Measurements from ENCODE around the gene ASPRV1. TPM values are rescaled to one million over a fixed set of nuclear protein-coding genes. Genes with fewer than 3 reads are reported as not detected.

The ASPRV1 gene
- total and polyA plus RNA-seq, 3 donors from 2014 or later: 3.5 to 9.2 (median 8.2) TPM

- Histone ChIP-seq H3K4me3 (no peak overlapping the region), H3K27ac (no peak overlapping the region), H3K36me3 (ENCODE audit: low read depth, missing control alignments) (no peaks in the 10 kb centered on the region), H3K27me3 (no peaks in the 10 kb centered on the region), H3K9me3 (no peaks in the 10 kb centered on the region), H3K4me1 (no peaks in the 10 kb centered on the region)
- DNase-seq: no peak
- TF ChIP-seq POLR2A (IDR thresholded peaks at IDR 0.05): no peak
- TF ChIP-seq, protein P1, sequence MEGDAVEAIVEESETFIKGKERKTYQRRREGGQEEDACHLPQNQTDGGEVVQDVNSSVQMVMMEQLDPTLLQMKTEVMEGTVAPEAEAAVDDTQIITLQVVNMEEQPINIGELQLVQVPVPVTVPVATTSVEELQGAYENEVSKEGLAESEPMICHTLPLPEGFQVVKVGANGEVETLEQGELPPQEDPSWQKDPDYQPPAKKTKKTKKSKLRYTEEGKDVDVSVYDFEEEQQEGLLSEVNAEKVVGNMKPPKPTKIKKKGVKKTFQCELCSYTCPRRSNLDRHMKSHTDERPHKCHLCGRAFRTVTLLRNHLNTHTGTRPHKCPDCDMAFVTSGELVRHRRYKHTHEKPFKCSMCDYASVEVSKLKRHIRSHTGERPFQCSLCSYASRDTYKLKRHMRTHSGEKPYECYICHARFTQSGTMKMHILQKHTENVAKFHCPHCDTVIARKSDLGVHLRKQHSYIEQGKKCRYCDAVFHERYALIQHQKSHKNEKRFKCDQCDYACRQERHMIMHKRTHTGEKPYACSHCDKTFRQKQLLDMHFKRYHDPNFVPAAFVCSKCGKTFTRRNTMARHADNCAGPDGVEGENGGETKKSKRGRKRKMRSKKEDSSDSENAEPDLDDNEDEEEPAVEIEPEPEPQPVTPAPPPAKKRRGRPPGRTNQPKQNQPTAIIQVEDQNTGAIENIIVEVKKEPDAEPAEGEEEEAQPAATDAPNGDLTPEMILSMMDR (IDR thresholded peaks at IDR 0.05): no peak
- intact Hi-C loops (cut with DNase I; ENCODE audit: low total_unique reads): no loop called here
- WGBS, 2 donors: 94 to 97% methylated on average over 3 of the region's 3 CpGs
Measured at GRCh38 chr2:69985216-69985615, 23.8 kb upstream of the ASPRV1 start.

- Histone ChIP-seq H3K27me3 (no peaks in the 10 kb centered on the region), H3K4me3 (no peak overlapping the region), H3K9me3 (no peaks in the 10 kb centered on the region), H3K27ac (no peak overlapping the region), H3K36me3 (ENCODE audit: low read depth, missing control alignments) (no peaks in the 10 kb centered on the region), H3K4me1 (no peaks in the 10 kb centered on the region)
- intact Hi-C loops (cut with DNase I; ENCODE audit: low total_unique reads): no loop called here
- TF ChIP-seq POLR2A (IDR thresholded peaks at IDR 0.05): no peak
- TF ChIP-seq, protein P1 (IDR thresholded peaks at IDR 0.05): no peak
- WGBS, 2 donors: 77 to 94% methylated on average over 3 of the region's 3 CpGs
- DNase-seq: no peak
Measured at GRCh38 chr2:69983392-69983966, 22.0 kb upstream of the ASPRV1 start.

GRCh38 chr2:69979902-69980807 lies 18.7 kb upstream of the ASPRV1 start:
- 79 to 88% methylated on average over 8 of the region's 8 CpGs for WGBS, 2 donors
- Histone ChIP-seq H3K27ac (no peak overlapping the region), H3K4me1 (no peaks in the 10 kb centered on the region), H3K4me3 (no peak overlapping the region), H3K36me3 (ENCODE audit: low read depth, missing control alignments) (no peaks in the 10 kb centered on the region), H3K27me3 (no peaks in the 10 kb centered on the region), H3K9me3 (no peaks in the 10 kb centered on the region)
- intact Hi-C loops (cut with DNase I; ENCODE audit: low total_unique reads): no loop called here
- no peak for DNase-seq
- TF ChIP-seq POLR2A (IDR thresholded peaks at IDR 0.05): no peak
- TF ChIP-seq, protein P1 (IDR thresholded peaks at IDR 0.05): no peak

- WGBS, 2 donors: 88% methylated on average over 4 of the region's 4 CpGs; no CpG with 5 or more reads in 1 of the 2 donors
- no peaks in the 10 kb centered on the region for H3K27me3 ChIP-seq
- no peak overlapping the region for H3K4me3 ChIP-seq
- no peaks in the 10 kb centered on the region for H3K9me3 ChIP-seq
- H3K27ac ChIP-seq: no peak overlapping the region
- H3K4me1 ChIP-seq: no peaks in the 10 kb centered on the region
- H3K36me3 ChIP-seq (ENCODE audit: low read depth, missing control alignments): no peaks in the 10 kb centered on the region
- no peak for DNase-seq
- TF ChIP-seq POLR2A (IDR thresholded peaks at IDR 0.05): no peak
- intact Hi-C loops (cut with DNase I; ENCODE audit: low total_unique reads): no loop called here
Measured at GRCh38 chr2:69977906-69978482, 16.6 kb upstream of the ASPRV1 start.

DNA sequence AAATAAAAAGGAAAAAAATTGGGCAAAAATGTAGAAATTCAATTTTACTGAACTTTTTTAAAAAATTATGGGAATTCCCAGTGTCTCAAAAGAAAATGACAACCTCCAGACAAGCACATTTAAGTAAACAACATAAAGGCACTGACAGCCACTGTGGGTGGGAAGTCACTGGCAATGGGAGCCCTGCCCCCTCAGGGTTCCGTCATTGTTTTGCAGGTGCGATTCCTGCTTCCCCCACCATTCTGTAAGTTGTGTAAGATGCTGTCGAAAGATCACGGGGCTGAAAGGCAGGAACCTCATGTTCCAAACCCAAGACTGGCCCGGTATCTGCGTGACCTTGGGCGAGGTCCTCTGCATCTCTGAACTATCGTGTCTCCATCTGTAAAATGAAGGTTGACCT lies 15.8 kb upstream of the ASPRV1 start:
- TF ChIP-seq POLR2A (IDR thresholded peaks at IDR 0.05): no peak
- TF ChIP-seq, protein P1 (IDR thresholded peaks at IDR 0.05): no peak
- intact Hi-C loops (cut with DNase I; ENCODE audit: low total_unique reads): no loop called here
- no peaks in the 10 kb centered on the region for H3K36me3 ChIP-seq (ENCODE audit: low read depth, missing control alignments)
- no peak for DNase-seq
- H3K9me3 ChIP-seq: no peaks in the 10 kb centered on the region
- WGBS, 2 donors: 74 to 80% methylated on average over 8 of the region's 8 CpGs
- no peak overlapping the region for H3K27ac ChIP-seq
- no peak overlapping the region for H3K4me3 ChIP-seq
- H3K4me1 ChIP-seq: no peaks in the 10 kb centered on the region
- H3K27me3 ChIP-seq: no peaks in the 10 kb centered on the region

All from testis (tissue), 3 donors.